Fibroblast of the aortic adventitia (primary cell): Measurements from ENCODE around the gene PBOV1. TPM values are rescaled to one million over a fixed set of nuclear protein-coding genes. Genes with fewer than 3 reads are reported as not detected.

Experiments
- DNase-seq: peaks from one replicate; pipeline ENCODE4 v3.0.0-alpha.2; 2010; ENCODE audit warnings: low read depth
- H3K4me3 ChIP-seq: 2 replicates; pipeline ENCODE4 v1.5.1; 2011; ENCODE audit warnings: low read depth, mild to moderate bottlenecking, control low read depth, low read length, moderate library complexity
- CTCF ChIP-seq: IDR thresholded peaks from 2 replicates; pipeline ENCODE4 v1.5.1; 2011; ENCODE audit warnings: mild to moderate bottlenecking, low read length, control low read depth, inconsistent platforms; ENCODE audit not compliant: insufficient read depth
- total RNA-seq: library from RNA; depleted of rRNA; stranded (reverse); fragments of >200 nt; gene quantifications from 2 replicates; pipeline ENCODE4 v1.2.3, GENCODE V29; 2012; ENCODE audit warnings: low replicate concordance

Gene PBOV1
- total RNA-seq, 1 donor: not detected

- no peak for TF ChIP-seq CTCF
- no peak for DNase-seq
- no peak overlapping the region for H3K4me3 ChIP-seq
These were observed 22.4 kb upstream of the PBOV1 start for GRCh38 chr6:138240476-138241245.

GRCh38 chr6:138239774-138240173, 21.5 kb upstream of the PBOV1 start:
- TF ChIP-seq CTCF: no peak
- H3K4me3 ChIP-seq: no peak overlapping the region
- DNase-seq: no peak

- H3K4me3 ChIP-seq: no peak overlapping the region
- no peak for TF ChIP-seq CTCF
- DNase-seq: no peak
These were observed 20.1 kb upstream of the PBOV1 start for GRCh38 chr6:138238368-138238767.

GRCh38 chr6:138237463-138237862, 19.2 kb upstream of the PBOV1 start:
- no peak for DNase-seq
- no peak for TF ChIP-seq CTCF
- no peak overlapping the region for H3K4me3 ChIP-seq

- TF ChIP-seq CTCF: no peak
- no peak for DNase-seq
- H3K4me3 ChIP-seq: no peak overlapping the region
These were observed 17.4 kb upstream of the PBOV1 start for GRCh38 chr6:138235693-138236092.

GRCh38 chr6:138235205-138235604, 16.9 kb upstream of the PBOV1 start:
- no peak for TF ChIP-seq CTCF
- DNase-seq: no peak
- no peak overlapping the region for H3K4me3 ChIP-seq

GRCh38 chr6:138234363-138234762, 16.1 kb upstream of the PBOV1 start:
- no peak overlapping the region for H3K4me3 ChIP-seq
- TF ChIP-seq CTCF: no peak
- no peak for DNase-seq
